DMS53 treated with DMSO at 0.1 percent for 48 hours (cell line): ENCODE results near the gene CDH9.

ENCODE experiments used
- DNase-seq: peaks from one replicate; lab custom pipeline; 2025; ENCODE audit not compliant: unreplicated experiment; lab: John Stamatoyannopoulos, UW

The CDH9 gene

GRCh38 chr5:27038476-27038875, at the start of gene CDH9:
TSS of gene CDH9 (minus strand) at chr5:27038586. CDS start at chr5:26988333, 50,253 bp downstream.
- DNase-seq, result no peak

- DNase-seq, result no peak
Measured at GRCh38 chr5:27087747-27088146, 49.4 kb upstream of the CDH9 start.

DNA sequence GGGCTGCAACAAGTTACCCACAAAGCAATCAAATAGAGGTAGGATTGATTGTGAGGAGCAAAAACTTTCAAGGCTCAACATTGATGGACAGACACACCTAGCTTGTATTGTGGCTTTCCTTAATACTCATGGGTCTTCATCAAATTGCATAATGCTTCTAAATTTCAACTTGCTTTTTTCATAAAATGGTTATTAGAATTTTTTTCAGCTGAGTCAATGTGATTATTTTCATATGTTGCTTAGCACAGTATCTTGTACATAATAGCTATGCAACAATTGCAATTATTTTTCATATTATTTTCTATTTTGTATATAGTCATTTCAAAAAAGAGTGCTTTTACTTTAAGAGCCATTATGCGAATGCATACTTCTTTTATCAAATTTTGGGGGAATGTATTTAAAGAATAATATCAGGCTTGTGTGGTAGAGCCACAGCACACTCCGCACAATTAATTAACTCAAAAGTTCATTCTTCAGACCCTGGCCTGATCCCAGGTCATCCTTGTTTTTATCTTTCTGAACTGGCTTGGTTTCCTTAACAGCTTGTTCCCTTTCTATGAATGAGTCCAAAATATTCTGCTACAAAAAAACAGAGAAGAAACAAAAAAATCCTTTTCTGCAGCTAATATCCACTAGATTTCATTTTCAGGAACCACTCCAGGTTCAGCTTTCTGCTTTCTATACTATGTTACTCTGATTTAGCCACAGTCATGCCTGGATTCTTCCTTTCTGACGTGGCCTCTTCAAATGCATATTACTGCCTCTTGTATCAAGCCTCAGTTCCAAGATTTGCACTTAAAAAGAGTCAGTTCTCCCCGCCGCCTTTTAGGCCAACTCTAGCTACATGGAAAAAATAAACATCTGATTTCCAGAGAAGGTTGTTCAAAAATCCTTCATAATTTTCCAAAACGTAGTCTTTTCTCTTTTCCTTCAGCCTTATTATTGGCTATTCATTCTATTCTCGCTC, 45.3 kb upstream of the CDH9 start:
- DNase-seq, result no peak

- DNase-seq, result no peak
Measured at GRCh38 chr5:27080147-27080546, 41.8 kb upstream of the CDH9 start.

DNA sequence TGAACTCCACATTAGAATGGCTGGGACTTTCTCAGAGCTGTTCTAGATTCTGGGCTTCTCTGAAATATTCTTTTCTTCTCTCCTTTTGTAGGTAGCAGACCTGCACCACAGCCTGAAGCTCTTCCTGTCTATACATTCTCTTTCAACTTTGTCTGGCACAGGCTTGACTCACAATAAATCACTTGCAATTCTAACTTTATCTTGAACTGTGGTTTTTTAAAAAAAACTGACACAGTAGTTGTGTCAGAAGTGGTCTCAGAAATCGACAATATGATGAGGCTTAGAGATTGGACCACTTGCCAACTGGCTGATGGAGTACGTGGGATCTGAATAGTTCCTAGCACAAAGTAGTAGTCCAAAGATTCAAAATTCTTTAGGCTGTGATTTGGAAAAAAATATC, 24.1 kb upstream of the CDH9 start:
- no peak for DNase-seq

- DNase-seq, result no peak
Measured at GRCh38 chr5:27048510-27048909, 10.1 kb upstream of the CDH9 start.

GRCh38 chr5:27041372-27041771, 3.0 kb upstream of the CDH9 start:
- DNase-seq, result no peak

DNA sequence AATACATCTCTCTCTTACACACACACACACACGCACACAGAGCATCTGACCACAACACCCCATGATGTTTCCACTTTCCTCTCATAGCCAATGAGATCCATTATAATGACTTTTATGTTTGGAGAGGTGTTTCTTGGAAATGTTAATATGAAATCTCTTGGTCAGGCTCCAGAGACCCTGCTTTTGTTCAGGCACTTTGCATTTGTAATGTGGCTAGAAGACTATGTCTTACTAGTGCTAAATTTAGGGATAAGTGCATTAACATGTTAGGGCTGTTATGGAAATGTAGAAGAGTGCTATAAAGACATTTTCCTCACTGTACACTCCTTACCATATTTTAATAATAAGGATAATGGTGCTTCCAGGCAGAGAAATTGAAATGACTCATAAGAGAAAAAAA, 3.8 kb downstream of the CDH9 start:
- no peak for DNase-seq

- no peak for DNase-seq
Measured at GRCh38 chr5:27026801-27027200, 11.6 kb downstream of the CDH9 start.

GRCh38 chr5:27026063-27026462, 12.3 kb downstream of the CDH9 start:
- DNase-seq, result no peak

DNA sequence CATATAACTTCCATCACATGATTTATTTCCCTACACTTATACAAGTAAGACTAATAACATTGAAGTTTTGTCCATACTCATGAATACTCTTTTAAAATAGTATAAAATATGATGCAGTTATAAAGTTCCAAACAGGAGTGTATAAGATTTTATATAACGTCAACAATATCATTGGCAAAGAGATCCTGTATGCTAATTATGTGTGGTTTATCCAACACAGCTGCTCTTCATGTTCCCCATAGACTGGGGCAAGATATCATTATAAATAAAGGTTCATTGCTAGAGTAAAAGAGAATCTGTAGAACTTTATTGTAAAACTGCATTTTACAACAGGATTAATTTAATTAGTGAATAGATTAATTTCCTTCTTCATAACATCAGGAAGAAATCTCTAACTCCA, 16.9 kb downstream of the CDH9 start:
- no peak for DNase-seq

DNA sequence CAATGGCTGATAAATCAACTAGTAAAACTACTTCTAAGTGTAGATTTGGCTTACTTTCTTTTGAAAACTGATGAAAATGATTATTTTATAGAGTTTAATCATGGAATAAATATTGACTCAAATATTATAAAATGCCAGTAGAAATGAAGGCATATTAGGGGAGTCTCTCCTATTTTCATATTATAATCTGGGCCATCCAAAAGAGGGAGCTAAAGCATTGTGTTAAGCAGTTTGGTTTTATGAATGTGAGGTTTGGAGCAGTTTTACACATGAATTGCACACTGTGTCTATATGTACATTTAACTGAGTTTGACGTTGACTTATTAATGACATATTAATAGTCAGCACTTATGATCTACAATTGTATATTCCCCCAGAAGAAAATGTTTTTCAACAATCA, 17.4 kb downstream of the CDH9 start:
- DNase-seq, result peak; percentile 34

- no peak for DNase-seq
Measured at GRCh38 chr5:27015758-27016157, 22.6 kb downstream of the CDH9 start.

DNA sequence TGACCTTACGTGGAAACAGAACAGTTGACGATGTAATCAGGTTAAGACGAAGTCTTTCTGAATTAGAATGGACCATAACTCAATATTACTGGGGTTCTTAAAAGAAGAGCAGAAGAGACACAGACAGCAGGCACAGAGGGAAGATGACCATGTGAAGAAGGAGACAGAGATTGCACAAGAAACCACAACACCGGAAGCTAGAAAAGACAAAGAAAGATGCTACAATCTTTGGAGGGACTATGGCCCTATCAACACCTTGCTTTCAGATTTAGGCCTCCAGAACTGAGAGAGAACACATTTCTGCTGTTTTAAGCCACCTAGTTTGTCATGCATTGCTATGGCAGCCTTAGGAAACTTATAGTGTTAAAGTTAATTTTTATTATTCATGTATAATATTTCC, 27.1 kb downstream of the CDH9 start:
- DNase-seq, result no peak

DNA sequence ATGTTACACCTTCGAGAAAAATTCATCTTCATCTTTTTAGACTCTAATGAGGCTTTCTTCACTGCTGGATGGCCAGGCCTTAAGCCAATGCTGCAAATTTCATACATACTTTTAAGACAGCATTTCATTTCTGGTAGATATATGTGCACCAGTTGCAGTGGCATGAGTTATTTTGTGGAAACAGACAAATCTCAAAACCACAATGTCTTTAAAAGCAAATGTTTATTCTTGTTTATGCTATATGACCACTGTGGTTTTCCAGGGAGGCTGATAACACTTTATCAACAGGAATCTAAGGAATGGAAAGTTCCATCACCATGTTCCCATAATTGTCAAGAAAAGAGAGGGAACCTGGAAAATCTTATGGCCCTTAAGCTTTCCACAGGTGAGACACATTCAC, 27.7 kb downstream of the CDH9 start:
- DNase-seq, result no peak

DNA sequence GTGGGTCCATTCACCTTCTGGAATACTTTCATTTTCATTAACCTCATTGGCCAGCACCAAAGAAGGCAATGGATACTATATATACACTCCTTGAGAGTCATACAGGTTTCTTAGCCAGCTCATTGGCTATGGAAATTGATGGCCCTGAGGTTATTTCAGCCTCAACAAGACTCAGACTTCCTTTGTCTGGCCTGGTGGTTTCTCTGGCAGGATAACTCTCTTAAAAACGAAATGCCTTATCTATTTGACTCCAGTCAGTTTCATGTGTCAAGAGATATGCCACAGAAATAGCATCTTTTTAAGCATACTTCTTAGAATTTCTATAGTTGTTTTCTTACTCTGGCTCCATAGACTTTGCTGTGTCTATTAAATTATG, 28.9 kb downstream of the CDH9 start:
- no peak for DNase-seq

DNA sequence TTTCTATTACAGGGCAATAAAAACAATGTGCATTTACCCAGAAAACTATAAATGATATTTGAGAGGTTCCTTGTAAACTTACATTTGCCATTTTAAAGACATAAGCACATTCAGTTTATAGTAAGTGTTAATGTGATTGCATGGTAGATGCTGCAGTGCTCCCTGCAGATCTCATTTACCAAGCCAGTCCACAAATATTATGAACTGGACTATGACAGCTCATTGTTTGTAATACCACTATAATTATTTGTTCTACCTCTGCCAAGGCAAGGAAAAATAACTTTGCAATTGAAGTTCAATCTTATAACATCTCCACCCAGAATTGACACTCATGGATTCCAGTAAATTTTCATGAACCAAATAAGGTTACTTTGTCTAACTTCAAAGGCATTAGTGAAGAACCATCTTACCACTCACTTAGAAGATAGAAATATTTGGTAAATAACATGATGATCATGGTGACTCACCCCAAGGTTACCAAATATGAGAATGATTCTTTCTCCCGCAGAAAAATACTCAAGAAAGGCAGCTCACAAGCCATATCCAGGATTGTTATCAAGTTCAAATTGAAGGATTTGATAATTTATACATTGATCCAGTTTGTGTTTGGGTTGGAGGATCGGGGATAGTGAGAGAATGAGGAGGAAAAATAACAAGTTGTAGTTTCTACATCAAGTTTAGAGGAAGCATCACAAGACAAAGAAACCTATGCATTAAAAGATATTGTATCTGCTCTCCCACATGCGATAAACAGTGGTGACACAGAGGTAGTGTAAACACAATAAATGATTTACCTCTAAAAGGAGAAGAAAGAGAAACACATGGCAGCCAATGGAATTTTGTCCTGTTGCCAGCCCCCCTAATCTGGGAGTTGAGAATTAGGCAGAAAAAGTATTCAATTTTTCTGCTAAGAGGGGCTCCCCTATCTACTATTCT, 29.5 kb downstream of the CDH9 start:
- DNase-seq, result no peak

- no peak for DNase-seq
Measured at GRCh38 chr5:27007121-27007520, 31.3 kb downstream of the CDH9 start.

DNA sequence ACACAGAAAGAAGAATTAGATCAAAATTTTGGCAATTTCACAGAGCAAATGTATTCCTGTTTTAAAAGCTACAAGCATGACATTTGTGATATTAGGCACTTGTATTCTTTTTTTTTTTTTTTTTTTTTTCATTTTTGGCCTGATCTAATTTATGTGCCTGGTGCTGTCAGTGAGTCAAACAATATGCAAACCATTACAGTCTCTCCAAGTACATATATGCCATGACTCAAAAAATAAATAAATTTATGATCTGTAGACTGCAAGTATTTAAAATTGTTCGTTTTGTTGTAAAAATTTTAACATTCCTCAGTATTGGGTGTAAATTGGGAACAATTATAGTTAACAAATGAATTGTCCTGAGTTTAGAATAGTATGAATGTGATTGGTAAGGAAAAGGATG, 51.4 kb downstream of the CDH9 start:
- no peak for DNase-seq

DNA sequence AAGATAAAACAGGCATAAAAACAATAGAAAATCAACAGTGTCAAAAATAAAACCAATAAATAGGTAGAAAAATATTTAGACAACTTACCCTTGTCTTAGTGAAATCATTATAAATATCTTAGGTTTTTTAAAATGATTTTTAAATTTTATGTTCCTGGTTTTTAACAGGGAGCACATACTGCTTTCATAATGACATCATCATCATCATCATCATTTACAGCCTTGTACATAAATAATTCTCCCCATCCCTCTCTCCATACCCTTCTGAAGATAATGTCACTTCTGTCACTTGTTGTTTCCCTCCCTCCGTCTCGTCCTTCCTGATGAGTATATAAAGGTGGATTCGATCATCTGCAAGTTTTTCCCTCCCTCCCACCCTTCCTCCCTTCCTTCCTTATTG, 56.6 kb downstream of the CDH9 start:
- DNase-seq, result no peak

DNA sequence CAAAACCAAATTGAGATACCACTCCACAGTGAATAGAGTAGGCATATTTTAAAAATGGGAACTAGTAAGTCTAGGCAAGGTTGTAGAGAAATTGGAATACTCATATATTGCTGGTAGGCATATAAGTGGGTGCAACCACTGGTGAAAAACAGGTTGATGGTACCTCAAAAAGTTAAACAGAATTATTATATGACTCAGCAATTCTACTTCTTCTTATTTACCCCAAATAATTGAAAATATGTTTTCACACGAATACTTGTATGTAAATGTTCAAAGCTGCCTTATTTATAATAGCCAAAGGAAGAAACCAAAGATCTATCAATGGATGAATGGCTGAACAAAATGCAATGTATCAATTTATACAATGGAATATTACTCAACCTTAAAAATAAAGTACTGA, 79.1 kb downstream of the CDH9 start:
- DNase-seq, result no peak

GRCh38 chr5:26955161-26955560, 83.2 kb downstream of the CDH9 start:
- DNase-seq, result no peak
